SH-SY5Y (cell line): ENCODE results near the gene NBPF1.
"Not testable (repeated sequence)": the region's sequence is repeated elsewhere in the genome, so short reads cannot be mapped to it uniquely, and the experiment has no call there.

Source experiments
- GATA2 ChIP-seq: IDR thresholded peaks from 2 replicates; pipeline ENCODE4 v1.6.1; 2011; ENCODE audit warnings: mild to moderate bottlenecking, low read depth, low read length
- GATA3 ChIP-seq: IDR thresholded peaks from 2 replicates; pipeline ENCODE4 v1.6.1; 2011; ENCODE audit warnings: low read depth, mild to moderate bottlenecking, low read length, moderate library complexity

The NBPF1 gene

GRCh38 chr1:16614361-16615252, 1.2 kb upstream of the NBPF1 start:
- TF ChIP-seq GATA3 (no peak), GATA2 (no peak; the same call in 1 of the 2 replicates)

DNA sequence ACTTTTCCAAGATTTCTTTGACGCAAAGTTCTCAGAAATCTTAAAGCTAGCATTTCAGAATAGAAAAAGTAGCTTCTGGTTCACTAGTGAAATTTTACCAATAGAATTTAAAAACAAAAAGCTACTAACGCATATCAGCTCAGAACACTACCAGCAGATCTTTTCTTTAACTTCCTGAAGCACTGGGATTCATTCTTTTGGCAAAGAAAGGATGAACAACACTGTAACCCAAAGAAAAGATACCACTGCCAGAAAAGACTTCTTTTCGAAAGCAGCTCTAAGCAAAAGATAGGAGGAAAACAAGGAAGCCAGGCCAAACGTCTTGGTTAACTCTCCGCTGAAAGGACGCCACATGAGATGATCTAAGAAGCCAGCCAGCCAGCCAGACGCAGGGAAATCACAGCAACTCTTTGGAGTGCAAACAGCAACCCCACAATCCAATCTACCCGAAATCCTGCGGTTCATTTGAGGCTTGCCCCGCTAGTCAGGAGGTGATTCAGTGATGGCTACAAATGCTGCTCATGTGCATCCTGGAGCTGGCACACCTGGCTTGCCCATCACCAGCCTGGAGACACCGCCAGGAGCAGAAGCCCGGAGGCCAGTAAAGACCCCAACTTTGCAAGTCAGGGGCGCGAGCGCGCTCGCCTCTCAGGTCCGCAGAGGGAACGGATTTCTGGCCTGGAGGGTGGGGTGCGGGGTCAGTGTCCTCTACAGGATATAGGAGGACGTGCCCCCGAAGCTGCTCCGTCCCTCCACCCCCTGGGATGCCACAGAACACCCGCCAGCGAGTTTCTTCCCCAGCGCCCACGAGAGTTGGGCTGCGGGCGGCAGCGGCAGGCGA, 812 bp downstream of the NBPF1 start:
- TF ChIP-seq GATA2, result no peak
- no peak for TF ChIP-seq GATA3

DNA sequence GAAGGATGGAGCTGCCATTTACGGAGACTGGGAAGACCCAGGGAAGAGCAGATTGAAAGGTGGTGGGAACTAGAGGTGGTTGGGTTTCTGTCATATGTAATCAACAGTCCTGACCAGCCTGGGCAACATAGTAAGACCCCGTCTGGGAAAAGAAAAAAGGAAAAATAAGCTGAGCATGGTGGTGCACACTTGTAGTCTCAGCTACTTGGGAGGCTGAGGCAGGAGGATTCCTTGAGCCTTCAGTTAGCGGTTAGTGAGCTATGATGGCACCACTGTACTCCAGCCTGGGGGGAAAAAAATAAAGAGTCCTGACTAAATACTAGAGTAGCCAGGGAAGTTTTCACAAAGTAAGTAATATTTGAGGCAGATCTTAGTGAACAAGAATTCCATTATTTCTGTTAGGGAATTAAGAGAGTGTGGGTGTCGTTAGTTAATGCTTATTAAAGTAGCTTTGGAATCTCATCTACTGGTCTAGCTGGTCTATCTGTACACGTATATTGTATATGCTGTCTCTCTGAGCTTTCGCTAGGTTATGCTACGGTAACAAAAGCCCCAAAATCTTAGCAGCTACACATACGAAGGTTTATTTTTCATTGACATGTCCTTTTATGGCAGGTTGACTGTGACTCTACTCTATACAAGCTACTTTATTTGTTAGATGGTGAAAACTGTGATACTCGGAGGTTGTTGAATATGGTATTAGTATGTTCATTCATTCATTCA, 4.4 kb downstream of the NBPF1 start:
- TF ChIP-seq GATA2, result no peak
- no peak for TF ChIP-seq GATA3

DNA sequence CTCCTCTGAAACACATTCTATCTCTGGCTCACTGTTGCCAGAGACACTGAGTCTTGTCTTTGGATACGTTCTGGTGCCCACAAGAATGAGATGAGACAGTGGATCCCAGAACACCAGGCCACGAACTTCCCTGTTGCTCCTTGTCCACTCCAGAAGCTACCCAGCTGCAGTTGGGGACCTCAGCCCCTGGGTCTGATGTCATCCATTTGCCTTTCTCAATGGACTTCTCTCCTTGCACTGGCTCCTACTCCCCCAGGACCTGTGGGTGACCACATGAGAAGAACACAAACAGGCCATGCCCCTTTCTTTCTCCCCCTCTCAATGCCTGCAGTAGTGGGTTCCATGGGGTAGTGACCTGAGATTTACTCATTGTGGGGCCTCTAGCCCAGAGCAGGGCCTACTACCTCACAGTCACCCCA, 5.9 kb downstream of the NBPF1 start:
- TF ChIP-seq GATA2, result no peak
- TF ChIP-seq GATA3, result no peak

DNA sequence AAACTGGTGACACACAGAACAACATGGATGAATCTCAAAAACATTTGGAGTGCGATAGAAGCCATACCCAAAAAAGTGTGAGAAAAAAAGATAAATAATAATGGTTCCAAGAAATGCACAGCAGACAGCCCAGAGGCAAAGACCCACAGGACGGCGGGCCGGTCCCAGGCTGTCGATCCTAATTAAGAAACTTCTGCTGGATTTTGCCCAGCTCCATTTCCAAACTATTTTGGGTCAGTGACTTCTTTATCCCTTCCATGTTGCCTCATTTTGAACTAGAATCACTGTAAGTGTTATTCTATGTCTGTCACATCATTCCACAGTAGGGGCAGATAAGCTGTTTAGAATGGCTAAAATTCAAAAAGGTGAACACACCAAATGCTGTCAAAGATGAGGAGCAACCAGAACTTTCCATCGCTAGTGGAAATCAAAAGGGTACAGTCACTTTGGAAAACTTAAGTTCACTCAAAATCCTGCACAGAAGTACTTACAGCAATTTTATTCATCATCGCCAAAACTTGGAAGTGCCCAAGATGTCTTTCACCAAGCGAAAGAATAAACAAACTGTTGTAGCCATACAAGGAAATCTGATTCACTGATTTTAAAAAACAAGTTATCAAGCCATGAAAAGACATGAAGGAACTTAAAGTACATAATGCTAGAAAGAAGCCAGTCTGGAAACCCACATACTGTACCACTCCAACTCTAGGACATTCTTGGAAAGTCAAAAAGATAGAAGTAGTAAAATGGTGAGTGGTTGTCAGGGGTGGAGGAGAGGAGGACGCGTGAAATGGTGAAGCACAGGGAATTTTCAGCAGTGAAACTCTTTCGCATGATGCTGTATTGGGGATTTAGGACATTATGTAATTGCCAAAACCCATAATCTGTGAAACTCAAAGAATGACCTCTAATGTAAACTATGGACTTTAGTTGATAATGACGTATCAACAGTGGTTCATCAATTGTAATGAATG, 7.5 kb downstream of the NBPF1 start:
- no peak for TF ChIP-seq GATA3
- no peak for TF ChIP-seq GATA2

DNA sequence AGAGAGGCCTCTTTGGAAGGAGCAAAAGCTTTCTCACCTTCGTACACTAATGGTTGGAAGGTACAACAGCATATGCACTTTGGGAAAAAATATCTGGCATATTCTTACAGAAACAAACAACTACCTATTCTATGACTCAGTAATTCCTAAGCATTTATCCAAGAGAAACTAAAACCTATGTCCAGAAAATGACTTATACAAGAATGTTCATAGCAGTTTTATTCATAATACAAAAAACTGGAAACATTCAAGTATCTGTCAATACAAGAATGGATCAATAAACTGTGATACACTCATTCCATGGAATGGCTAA, 8.2 kb downstream of the NBPF1 start:
- TF ChIP-seq GATA2 (no peak), GATA3 (no peak)

GRCh38 chr1:16521288-16521583, 92.1 kb downstream of the NBPF1 start:
- no peak for TF ChIP-seq GATA2
- TF ChIP-seq GATA3, result no peak

GRCh38 chr1:16514107-16515055, 99.0 kb downstream of the NBPF1 start, which contains the start of gene RNU1-1:
Gene RNU1-1, minus strand, starts transcription at chr1:16514285.
- TF ChIP-seq GATA3, GATA2: not testable (repeated sequence)
